ENCODE data around the gene LMX1A.

Gene LMX1A

GRCh38 chr1:165259236-165259635 is 97.3 kb downstream of the LMX1A start:
- DNase-seq, result no peak

- DNase-seq, result peak; percentile 55
Observed at GRCh38 chr1:165257969-165258459, 98.5 kb downstream of the LMX1A start.

GRCh38 chr1:165254896-165255625 is 101.5 kb downstream of the LMX1A start:
- DNase-seq, result no peak

- no peak for DNase-seq
Observed at GRCh38 chr1:165254376-165254775, 102.1 kb downstream of the LMX1A start.

- DNase-seq, result no peak
Observed at GRCh38 chr1:165253818-165254254, 102.7 kb downstream of the LMX1A start.

- no peak for DNase-seq
Observed at GRCh38 chr1:165248969-165249571, 107.4 kb downstream of the LMX1A start.

GRCh38 chr1:165241952-165242351 is 114.6 kb downstream of the LMX1A start:
- no peak for DNase-seq

GRCh38 chr1:165241321-165241720 is 115.2 kb downstream of the LMX1A start:
- DNase-seq, result no peak

- DNase-seq, result no peak
Observed at GRCh38 chr1:165240492-165240891, 116.0 kb downstream of the LMX1A start.

GRCh38 chr1:165239873-165240272 is 116.6 kb downstream of the LMX1A start:
- no peak for DNase-seq

GRCh38 chr1:165235777-165236291 is 120.7 kb downstream of the LMX1A start:
- peak; percentile 39 for DNase-seq

- DNase-seq, result no peak
Observed at GRCh38 chr1:165235155-165235776, 121.2 kb downstream of the LMX1A start.

- no peak for DNase-seq
Observed at GRCh38 chr1:165234149-165234548, 122.4 kb downstream of the LMX1A start.

GRCh38 chr1:165228676-165229075 is 127.8 kb downstream of the LMX1A start:
- no peak for DNase-seq

GRCh38 chr1:165228111-165228655 is 128.3 kb downstream of the LMX1A start:
- no peak for DNase-seq

GRCh38 chr1:165226326-165226725 is 130.2 kb downstream of the LMX1A start:
- DNase-seq, result no peak

- DNase-seq, result no peak
Observed at GRCh38 chr1:165225650-165226049, 130.9 kb downstream of the LMX1A start.

GRCh38 chr1:165225062-165225461 is 131.5 kb downstream of the LMX1A start:
- no peak for DNase-seq

GRCh38 chr1:165224504-165224903 is 132.0 kb downstream of the LMX1A start:
- DNase-seq, result no peak

GRCh38 chr1:165222580-165222979 is 133.9 kb downstream of the LMX1A start:
- DNase-seq, result no peak

- DNase-seq, result peak; percentile 52
Observed at GRCh38 chr1:165218731-165219130, 137.8 kb downstream of the LMX1A start.

- DNase-seq, result no peak
Observed at GRCh38 chr1:165217958-165218357, 138.6 kb downstream of the LMX1A start.

- no peak for DNase-seq
Observed at GRCh38 chr1:165216254-165216653, 140.3 kb downstream of the LMX1A start.

Data from left hindlimb (tissue), 1 donor.